Measurements from ENCODE around the gene TAL1. TPM values are rescaled to one million over a fixed set of nuclear protein-coding genes. Genes with fewer than 3 reads are reported as not detected.

The TAL1 gene
- total and polyA plus RNA-seq, 2 of the 8 experiments (the other 6 are each of a cell fraction or from before 2014, with no cell fraction given), result 0.09 to 0.15 TPM

DNA sequence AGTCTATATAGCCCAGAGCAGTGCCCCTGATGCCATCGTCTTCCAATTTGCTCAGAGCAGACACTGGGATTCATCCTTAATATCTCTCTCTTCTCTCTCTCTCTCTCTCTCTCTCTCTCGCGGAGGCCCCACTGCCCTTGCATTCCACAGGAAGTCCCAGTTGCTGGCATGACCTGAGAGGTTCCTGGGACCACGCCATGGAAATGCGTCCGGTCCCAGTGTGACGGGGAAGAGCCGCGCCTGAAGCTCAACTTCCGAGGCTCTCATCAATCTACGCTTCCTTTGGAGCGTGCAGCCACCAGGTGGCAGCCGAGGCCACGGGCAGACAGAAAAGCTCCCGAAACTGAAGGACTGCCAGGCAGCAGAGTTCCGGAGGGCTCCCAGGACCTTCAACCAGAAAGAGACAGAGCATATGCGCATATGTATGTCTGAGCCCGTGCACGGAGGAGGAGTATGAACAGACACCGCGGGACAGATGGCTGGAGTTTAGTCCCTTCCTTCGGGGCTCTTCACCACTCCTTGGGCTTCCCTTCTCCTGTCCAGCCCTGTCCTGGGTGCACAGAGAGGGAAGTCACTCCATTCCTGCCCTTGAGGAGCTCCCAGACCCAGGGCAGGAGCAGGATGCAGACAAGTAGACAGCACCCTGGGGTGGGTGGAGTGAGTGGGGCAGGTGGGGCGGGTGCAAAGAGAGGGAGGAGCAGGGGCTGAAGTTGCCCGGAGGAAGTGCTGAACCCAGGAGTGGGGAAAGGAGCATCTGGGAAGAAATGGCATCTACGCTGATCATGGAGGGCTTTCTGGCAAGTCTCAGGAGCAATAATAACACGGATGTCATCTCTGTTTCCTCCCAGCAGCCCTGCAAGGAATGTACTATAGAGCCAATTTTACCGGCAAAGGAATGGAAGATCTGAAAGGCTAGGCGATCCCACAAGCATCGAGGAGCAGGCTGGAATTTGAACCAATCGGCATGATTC, 52.7 kb downstream of the TAL1 start:
- Histone ChIP-seq H3K14ac (ENCODE audit: insufficient read length) (no peak overlapping the region), H2BK120ac (replicated peaks; ENCODE audit: low read depth, low read length) (no peak overlapping the region), H3K79me1 (ENCODE audit: low read depth, low read length) (no peaks in the 10 kb centered on the region), H4K91ac (replicated peaks; ENCODE audit: insufficient read length, low read length) (peak overlapping the region; percentile 93), H3K23ac (ENCODE audit: insufficient read length) (no peak overlapping the region), H3K9me3 (ENCODE audit: insufficient read depth in 2 of 2, low read depth in 1 of 2, low read length in 1 of 2) (no peaks in the 10 kb centered on the region), H2BK12ac (ENCODE audit: low read depth, low read length) (peak overlapping the region; percentile 98), H3K23me2 (ENCODE audit: low read depth, low read length) (peaks cover 7% of the 10 kb centered on the region; the same call in 1 of the 2 replicates), H3K4me2 (ENCODE audit: insufficient read depth in 1 of 2, low read depth in 2 of 2, low read length in 2 of 2) (peak overlapping the region; percentile 36 to 96), H2BK15ac (ENCODE audit: low read length) (peak overlapping the region; percentile 76; the same call in 1 of the 2 replicates), H2BK5ac (ENCODE audit: low read depth, low read length) (peak overlapping the region; percentile 77; the same call in 1 of the 2 replicates), H3K27me3 (replicated peaks in 1 of 4; ENCODE audit: control insufficient read depth in 3 of 4, extremely low read depth in 1 of 4, insufficient read depth in 3 of 4, low read length in 3 of 4) (peaks cover 0 to 13% (median 12%) of the 10 kb centered on the region in 4 experiments; a peak in 5 of 7 replicates), H3K79me2 (ENCODE audit: control insufficient read depth in 1 of 2, insufficient read depth in 2 of 2, low read length in 2 of 2) (no peaks in the 10 kb centered on the region), H2AFZ (ENCODE audit: low read length) (peak overlapping the region; percentile 96), H3K56ac (replicated peaks; ENCODE audit: insufficient read length, low read depth, low read length) (no peak overlapping the region), H3K18ac (ENCODE audit: extremely low read depth, low read length) (no peak overlapping the region; the same call in 1 of the 2 replicates), H3K4me3 (ENCODE audit: extremely low read depth in 1 of 4, insufficient read depth in 2 of 4, low read depth in 3 of 4, low read length in 4 of 4) (peak overlapping the region; percentile 26 to 58 (median 48); a peak in 7 of 8 replicates), H3K4ac (replicated peaks; ENCODE audit: insufficient read length, low read depth, low read length) (peak overlapping the region; percentile 72), H2AK5ac (ENCODE audit: low read depth, low read length) (no peak overlapping the region), H4K5ac (ENCODE audit: insufficient read length, low read depth, low read length) (peak overlapping the region; percentile 55), H4K8ac (ENCODE audit: extremely low read depth, insufficient read depth, low read length) (peak overlapping the region; percentile 75; the same call in 1 of the 2 replicates), H4K20me1 (replicated peaks in 1 of 2; ENCODE audit: control insufficient read depth in 1 of 2, insufficient read depth in 2 of 2, low read length in 2 of 2) (no peaks in the 10 kb centered on the region), H2BK20ac (ENCODE audit: low read length) (peak overlapping the region; percentile 56; the same call in 1 of the 2 replicates), H3K36me3 (ENCODE audit: control insufficient read depth in 2 of 4, insufficient read depth in 4 of 4, low read length in 3 of 4) (no peaks in the 10 kb centered on the region), H3K4me1 (replicated peaks in 1 of 4; ENCODE audit: control insufficient read depth in 3 of 4, insufficient read depth in 4 of 4, low read length in 3 of 4) (peaks cover 0 to 10% (median 2%) of the 10 kb centered on the region in 4 experiments; a peak in 4 of 7 replicates), H3K27ac (ENCODE audit: low read depth, low read length) (0 out of 2 replicates have a peak overlapping the region, but pooled peaks have one; percentile 41), H3K9ac (replicated peaks in 1 of 4; ENCODE audit: extremely low read depth in 1 of 4, low read depth in 3 of 4, low read length in 3 of 4) (no peak overlapping the region; a peak in 2 of 7 replicates)
- peak; percentile 87 to 93 for DNase-seq (ENCODE audit: low read depth in 1 of 2, low spot score in 2 of 2)
- WGBS, 2 experiments (ENCODE audit: extremely low coverage in 1 of 2, insufficient coverage in 1 of 2, insufficient read length in 1 of 2, insufficient replicate concordance in 2 of 2, low coverage in 1 of 2, low lambda C conversion rate in 2 of 2, missing lambda C conversion rate in 1 of 2), result 15% methylated on average over 26 of the region's 30 CpGs; no CpG with 5 or more reads in 1 of the 2 experiments
- peak; percentile 58 for FAIRE-seq
- CTCF ChIA-PET (ENCODE audit: partially characterized antibody), result interaction anchor here (0.6 to 14.4 kb wide), 43 partner anchors 13 to 737 kb away, joined by 3 to 207 read pairs (median 4); partner anchors contain the start of genes CYP4A22 and PDZK1IP1
- POLR2A ChIA-PET (ENCODE audit: partially characterized antibody), result interaction anchor here (0.7 to 1.9 kb wide), 12 partner anchors 10 to 465 kb away, joined by 3 to 10 read pairs (median 4); partner anchors contain the start of genes CYP4X1, PDZK1IP1 and STIL
- TF ChIP-seq SAP30 (IDR thresholded peaks at IDR 0.05; ENCODE audit: insufficient read depth, insufficient replicate concordance, low read length), result no peak
- TF ChIP-seq TEAD4 (IDR thresholded peaks at IDR 0.05; ENCODE audit: low read depth, low read length), result no peak
- TF ChIP-seq BRCA1 (IDR thresholded peaks at IDR 0.05; ENCODE audit: low read depth, low read length), result peak; percentile 51; the same call in 1 of the 2 replicates
- TF ChIP-seq TAF7 (optimal IDR thresholded peaks at IDR 0.05; ENCODE audit: borderline replicate concordance, low read depth, low read length), result peak; percentile 54
- TF ChIP-seq CHD2 (IDR thresholded peaks at IDR 0.05; ENCODE audit: low read length), result 0 out of 2 replicates have a peak, but pooled peaks have one; percentile 26
- no peak for TF ChIP-seq CBX8 (IDR thresholded peaks at IDR 0.05; ENCODE audit: borderline replicate concordance, low read depth, low read length)
- TF ChIP-seq RBBP5 (IDR thresholded peaks at IDR 0.05; ENCODE audit: borderline replicate concordance, low read depth, low read length), result no peak
- peak; percentile 97 for TF ChIP-seq KDM4A (IDR thresholded peaks at IDR 0.05; ENCODE audit: low read depth, low read length, severe bottlenecking)
- TF ChIP-seq TAF1 (IDR thresholded peaks at IDR 0.05; ENCODE audit: low read depth, low read length), result 0 out of 2 replicates have a peak, but pooled peaks have one; percentile 50
- no peak for TF ChIP-seq ZNF274 (IDR thresholded peaks at IDR 0.05; ENCODE audit: borderline replicate concordance, extremely low read depth, low read length)

Data from H1 (cell line).